Hepatocyte (in vitro differentiated cells): ENCODE measurements around the gene FOXL1.

Source experiments
- CTCF ChIP-seq: fragments of 200-600 bp; sonication (generic); IDR thresholded peaks from 2 replicates; pipeline ENCODE4 v1.5.1; 2016; ENCODE audit warnings: antibody characterized with exemption, mild to moderate bottlenecking; ENCODE audit not compliant: poor library complexity
- EZH2 ChIP-seq: fragments of 200-600 bp; sonication (generic); IDR thresholded peaks from 2 replicates; pipeline ENCODE4 v1.6.1; 2016; ENCODE audit warnings: antibody characterized with exemption, mild to moderate bottlenecking, borderline replicate concordance

- TF ChIP-seq CTCF, result no peak
- no peak for TF ChIP-seq EZH2
These were observed 4.5 kb upstream of the FOXL1 start for GRCh38 chr16:86573646-86574508.
